B cell (primary cell): ENCODE measurements around the gene OR6P1.

Experiments used
- EZH2 ChIP-seq: IDR thresholded peaks from 2 replicates; pipeline ENCODE4 v1.6.1; 2012; ENCODE audit warnings: borderline replicate concordance, low read depth, mild to moderate bottlenecking, moderate library complexity, low read length; ENCODE audit not compliant: insufficient read depth, poor library complexity, severe bottlenecking
- TF ChIP-seq, protein P1 (sequence below): fragments of 200-600 bp; IDR thresholded peaks from one replicate; pipeline ENCODE4 v1.8.0; 2022; ENCODE audit warnings: antibody characterized with exemption, mild to moderate bottlenecking

- no peak for TF ChIP-seq EZH2
- TF ChIP-seq, protein P1, sequence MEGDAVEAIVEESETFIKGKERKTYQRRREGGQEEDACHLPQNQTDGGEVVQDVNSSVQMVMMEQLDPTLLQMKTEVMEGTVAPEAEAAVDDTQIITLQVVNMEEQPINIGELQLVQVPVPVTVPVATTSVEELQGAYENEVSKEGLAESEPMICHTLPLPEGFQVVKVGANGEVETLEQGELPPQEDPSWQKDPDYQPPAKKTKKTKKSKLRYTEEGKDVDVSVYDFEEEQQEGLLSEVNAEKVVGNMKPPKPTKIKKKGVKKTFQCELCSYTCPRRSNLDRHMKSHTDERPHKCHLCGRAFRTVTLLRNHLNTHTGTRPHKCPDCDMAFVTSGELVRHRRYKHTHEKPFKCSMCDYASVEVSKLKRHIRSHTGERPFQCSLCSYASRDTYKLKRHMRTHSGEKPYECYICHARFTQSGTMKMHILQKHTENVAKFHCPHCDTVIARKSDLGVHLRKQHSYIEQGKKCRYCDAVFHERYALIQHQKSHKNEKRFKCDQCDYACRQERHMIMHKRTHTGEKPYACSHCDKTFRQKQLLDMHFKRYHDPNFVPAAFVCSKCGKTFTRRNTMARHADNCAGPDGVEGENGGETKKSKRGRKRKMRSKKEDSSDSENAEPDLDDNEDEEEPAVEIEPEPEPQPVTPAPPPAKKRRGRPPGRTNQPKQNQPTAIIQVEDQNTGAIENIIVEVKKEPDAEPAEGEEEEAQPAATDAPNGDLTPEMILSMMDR = no peak
These were observed 18.1 kb downstream of the OR6P1 start for GRCh38 chr1:158552296-158552695.
